Ovary (tissue), 9 donors: ENCODE data around the gene MCAT. TPM values are rescaled to one million over a fixed set of nuclear protein-coding genes. Genes with fewer than 3 reads are reported as not detected.

Experiments
- DNase-seq, 5 donors: peaks; one replicate each; pipeline ENCODE4 v3.0.0-alpha.2; 2019 to 2020
- H3K27ac ChIP-seq, 2 donors: fragments of 200-600 bp; one replicate each; pipeline versions ENCODE4 v1.5.1 to v1.8.0; 2019 to 2022
- H3K27me3 ChIP-seq: fragments of 200-600 bp; one replicate; pipeline ENCODE4 v1.8.0; 2022
- H3K36me3 ChIP-seq: fragments of 200-600 bp; sonication (generic); one replicate; pipeline ENCODE4 v1.5.1; 2019
- H3K4me1 ChIP-seq: one replicate; pipeline ENCODE4 v1.8.1; 2013; ENCODE audit warnings: mild to moderate bottlenecking, moderate library complexity; ENCODE audit not compliant: insufficient read depth
- H3K4me3 ChIP-seq: fragments of 200-600 bp; sonication (generic); one replicate; pipeline ENCODE4 v1.5.1; 2017
- H3K9me3 ChIP-seq, 2 donors: fragments of 200-600 bp in 1 of 2; sonication (generic) in 1 of 2; one replicate each; pipeline versions ENCODE4 v1.5.1 to v1.8.1; 2013 to 2019; ENCODE audit warnings: mild to moderate bottlenecking in 1 of 2, moderate library complexity in 1 of 2
- CTCF ChIP-seq, 3 donors: fragments of 450-650 bp in 2 of 3; fragments of 200-600 bp in 1 of 3; IDR thresholded peaks; one replicate each; pipeline versions ENCODE4 v1.5.1 to v1.8.0; 2016 to 2022; ENCODE audit warnings: antibody characterized with exemption in 3 of 3, mild to moderate bottlenecking in 1 of 3
- EP300 ChIP-seq: sonication (generic); formaldehyde crosslinking; IDR thresholded peaks from one replicate; pipeline ENCODE4 v1.6.1; 2017; ENCODE audit warnings: antibody characterized with exemption
- POLR2A ChIP-seq: fragments of 450-650 bp; IDR thresholded peaks from one replicate; pipeline ENCODE4 v1.6.1; 2017; ENCODE audit warnings: antibody characterized with exemption, mild to moderate bottlenecking, moderate library complexity
- WGBS, 3 donors: extraction: QIAGEN DNeasy Blood & Tissue Kit in 1 of 3; methylation state at CpG; one replicate each; pipeline versions ENCODE4 v1.1.5 to v1.1.7; 2013 to 2017; 5-methylcytosine and 5-hydroxymethylcytosine counted together
- intact Hi-C, 4 donors: fragments of 100-400 bp; cut with DNase I; formaldehyde crosslinking; loops; one replicate each; pipeline versions ENCODE4 v1.11.0 to v1.15.1; 2022 to 2023
- polyA plus RNA-seq, 2 donors: library from polyadenylated mRNA; stranded (reverse); fragments of 200-250 nt in 1 of 2; fragments of 350-450 nt in 1 of 2; fragmentation: Illumina TruSeq in 1 of 2; extraction: RNeasy Lipid Tissue Mini Kit (QIAGEN cat#74804) in 1 of 2; gene quantifications; one replicate each; pipeline ENCODE4 v1.2.3, GENCODE V29; 2013 to 2014
- total RNA-seq, 7 donors: library from RNA; depleted of rRNA in 2 of 7; stranded (reverse); fragments of >200 nt in 2 of 7; fragmentation: NEBNext Ultra II Directional in 3 of 7; extraction: Animal tissue kit (Norgen Biotek cat#: 25700) in 3 of 7; gene quantifications; one replicate each; pipeline versions ENCODE4 v1.1.0 to v1.2.4, GENCODE V29; 2016 to 2023
- donor health status: DM: no; HTN: no; CAD: no; lungs with moderate emphysema.
- donor health status: DM: no; HTN: no; CAD: no.
- donor health status: Bipolar disorder and iron deficiency.
- donor health status: DM: yes; HTN: yes; CAD: no.
- donor health status: DM: no; HTN: no; CAD: no.
- donor health status: DM: yes; HTN: yes; CAD: no.

Gene MCAT
- total and polyA plus RNA-seq, 9 donors = 7.5 to 34.0 (median 15.9) TPM

- TF ChIP-seq POLR2A = peak; percentile 6
- no peak for TF ChIP-seq CTCF (IDR thresholded peaks at IDR 0.05)
- Histone ChIP-seq H3K4me1 (peaks cover 4% of the 10 kb centered on the region), H3K27me3 (no peaks in the 10 kb centered on the region), H3K4me3 (peak within 1 kb of the TSS; percentile 95), H3K36me3 (no peaks in the 10 kb centered on the region), H3K27ac (no peak within 1 kb of the TSS), H3K9me3 (no peaks in the 10 kb centered on the region)
- WGBS, 3 donors = 2 to 3% (median 3%) methylated on average over 52 to 64 of the region's 64 CpGs
- intact Hi-C loops = no loop called here
- peak; percentile 81 to 92 (median 83) for DNase-seq
Measured at GRCh38 chr22:43088984-43089717, 54.0 kb downstream of the MCAT start, which contains the start of gene TTLL1. TSS of gene TTLL1 (minus strand) at chr22:43089391. CDS start at chr22:43075586, 13,805 bp downstream.

GRCh38 chr22:43088627-43088983 lies 54.6 kb downstream of the MCAT start:
- 55 to 64% (median 59%) methylated on average over 9 of the region's 9 CpGs for WGBS, 3 donors
- intact Hi-C loops = no loop called here
- no peak overlapping the region for H3K27ac ChIP-seq
- DNase-seq = no peak
- H3K9me3 ChIP-seq = no peaks in the 10 kb centered on the region
- no peak for TF ChIP-seq CTCF (IDR thresholded peaks at IDR 0.05)
- no peak for TF ChIP-seq EP300
- no peaks in the 10 kb centered on the region for H3K36me3 ChIP-seq
- no peaks in the 10 kb centered on the region for H3K27me3 ChIP-seq
- peaks cover 4% of the 10 kb centered on the region for H3K4me1 ChIP-seq
- peak overlapping the region; percentile 95 for H3K4me3 ChIP-seq

- Histone ChIP-seq H3K36me3 (no peaks in the 10 kb centered on the region), H3K27ac (no peak overlapping the region), H3K9me3 (no peaks in the 10 kb centered on the region), H3K4me3 (no peak overlapping the region), H3K27me3 (no peaks in the 10 kb centered on the region), H3K4me1 (peaks cover 4% of the 10 kb centered on the region)
- 83 to 87% (median 85%) methylated on average over 19 of the region's 19 CpGs for WGBS, 3 donors
- intact Hi-C loops = no loop called here
- no peak for DNase-seq
- no peak for TF ChIP-seq CTCF (IDR thresholded peaks at IDR 0.05)
- no peak for TF ChIP-seq POLR2A
- TF ChIP-seq EP300 = no peak
Measured at GRCh38 chr22:43085658-43086606, 57.3 kb downstream of the MCAT start.

Other genes starting within 250 kb of the MCAT start
- gene PACSIN2, start 128.2 kb downstream of the MCAT start, total RNA-seq = 10 to 100 TPM; 25.5 to 60.0 (median 48.0) TPM
- 10 to 100 TPM; 30.9 to 48.4 TPM for gene PACSIN2, start 128.2 kb downstream of the MCAT start, polyA plus RNA-seq
- 1 to 10 TPM; 1.3 to 10.0 (median 7.2) TPM for gene TTLL1, start 54.0 kb downstream of the MCAT start, total RNA-seq
- 10 to 100 TPM in 1 of 2 donors, 1 to 10 TPM in 1; 5.5 to 13.7 TPM for gene TTLL1, start 54.0 kb downstream of the MCAT start, polyA plus RNA-seq
- gene BIK, start 32.6 kb downstream of the MCAT start, total RNA-seq = 10 to 100 TPM in 1 of 7 donors, 1 to 10 TPM in 1, under 1 TPM in 2, not detected in 3; 0.31 to 15.2 (median 1.00) TPM
- gene BIK, start 32.6 kb downstream of the MCAT start, polyA plus RNA-seq = under 1 TPM in 1 of 2 donors, not detected in 1; 0.34 TPM
- gene TSPO, start 8.2 kb upstream of the MCAT start, total RNA-seq = 100 to 1,000 TPM in 3 of 7 donors, 10 to 100 TPM in 4; 48.1 to 263 (median 79.1) TPM
- gene TSPO, start 8.2 kb upstream of the MCAT start, polyA plus RNA-seq = 100 to 1,000 TPM in 1 of 2 donors, 1 to 10 TPM in 1; 1.3 to 115 TPM
- gene TTLL12, start 43.7 kb upstream of the MCAT start, total RNA-seq = 10 to 100 TPM; 17.0 to 68.4 (median 43.6) TPM
- 10 to 100 TPM in 1 of 2 donors, 1 to 10 TPM in 1; 5.8 to 27.9 TPM for gene TTLL12, start 43.7 kb upstream of the MCAT start, polyA plus RNA-seq
- 100 to 1,000 TPM in 4 of 7 donors, 10 to 100 TPM in 1, 1 to 10 TPM in 2; 5.5 to 202 (median 101) TPM for gene SCUBE1, start 200.0 kb upstream of the MCAT start, total RNA-seq
- 10 to 100 TPM; 11.1 to 20.1 TPM for gene SCUBE1, start 200.0 kb upstream of the MCAT start, polyA plus RNA-seq